HG03558 (cell line): ENCODE data around the gene IL20RB.
"Not testable (repeated sequence)": the region's sequence is repeated elsewhere in the genome, so short reads cannot be mapped to it uniquely, and the experiment has no call there.

Experiments used
- ATAC-seq: cut with Tn5 transposase; IDR thresholded peaks from one replicate; pipeline ENCODE4 v1.9.1; 2021; ENCODE audit warnings: moderate number of reproducible peaks; ENCODE audit not compliant: unreplicated experiment; ENCODE audit errors: extremely low read depth

IL20RB gene

DNA sequence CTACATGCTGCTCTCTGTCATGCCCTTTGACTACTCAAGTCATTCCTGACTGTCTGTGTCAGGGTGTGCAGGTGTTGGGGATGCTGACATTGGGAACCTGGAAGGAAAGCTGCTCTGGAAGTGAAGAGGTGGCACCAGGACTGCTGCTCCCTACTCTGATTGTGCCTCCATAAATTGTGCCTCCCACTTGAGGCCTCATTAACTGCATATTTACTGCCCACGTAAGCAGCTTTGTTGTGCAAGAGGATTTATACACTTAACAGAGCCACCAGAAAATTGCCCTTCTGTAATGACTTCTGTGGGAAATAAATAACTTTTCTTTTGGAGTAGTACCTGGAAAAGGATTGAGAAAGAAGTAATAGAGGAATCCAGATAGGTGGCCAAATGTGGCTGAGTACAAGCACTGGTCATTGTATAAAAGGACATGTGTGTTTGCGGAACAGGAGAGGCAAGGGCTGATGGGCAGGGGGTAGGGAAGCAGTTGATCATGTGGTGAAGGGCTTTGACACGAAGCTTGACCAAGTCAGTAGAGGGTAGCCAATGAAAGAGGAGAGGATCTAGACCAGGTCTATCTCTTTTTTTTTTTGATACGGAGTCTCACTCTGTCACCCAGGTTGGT lies 24.8 kb downstream of the IL20RB start:
- no peak for ATAC-seq

DNA sequence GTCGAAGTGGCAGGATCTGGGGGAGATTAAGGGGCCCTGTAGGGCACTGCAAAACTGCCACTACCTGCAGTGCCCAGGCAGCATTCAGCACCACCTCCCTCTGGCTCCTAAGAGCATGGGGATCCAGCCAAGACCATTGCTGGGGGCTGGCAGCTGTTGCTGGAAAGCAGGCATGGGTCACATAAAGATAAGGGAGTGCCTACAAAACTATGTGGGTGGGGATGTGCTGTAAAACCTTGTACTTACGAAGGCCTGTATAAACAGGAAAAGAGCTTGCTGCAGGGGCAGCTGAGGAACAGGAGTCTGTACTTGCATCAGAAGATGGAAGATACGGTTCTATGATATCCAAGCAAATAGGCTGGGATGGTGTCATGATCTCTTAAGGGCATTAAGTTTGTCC lies 27.1 kb downstream of the IL20RB start:
- no peak for ATAC-seq

DNA sequence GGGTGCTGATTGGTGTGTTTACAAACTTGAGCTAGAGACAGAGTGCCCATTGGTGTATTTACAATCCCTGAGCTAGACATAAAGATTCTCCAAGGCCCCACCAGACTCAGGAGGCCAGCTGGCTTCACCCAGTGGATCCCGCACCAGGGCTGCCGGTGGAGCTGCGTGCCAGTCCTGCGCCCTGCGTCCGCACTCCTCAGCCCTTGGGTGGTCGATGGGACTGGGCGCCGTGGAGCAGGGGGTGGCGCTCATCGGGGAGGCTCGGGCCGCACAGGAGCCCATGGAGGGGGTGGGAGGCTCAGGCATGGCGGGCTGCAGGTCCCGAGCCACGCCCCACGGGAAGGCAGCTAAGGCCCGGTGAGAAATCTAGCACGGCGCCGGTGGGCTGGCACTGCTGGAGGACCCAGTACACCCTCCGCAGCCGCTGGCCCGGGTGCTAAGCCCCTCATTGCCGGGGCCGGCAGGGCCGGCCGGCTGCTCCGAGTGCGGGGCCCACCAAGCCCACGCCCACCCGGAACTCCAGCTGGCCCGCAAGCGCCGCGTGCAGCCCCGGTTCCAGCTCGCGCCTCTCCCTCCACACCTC lies 29.7 kb downstream of the IL20RB start:
- not testable (repeated sequence) for ATAC-seq

DNA sequence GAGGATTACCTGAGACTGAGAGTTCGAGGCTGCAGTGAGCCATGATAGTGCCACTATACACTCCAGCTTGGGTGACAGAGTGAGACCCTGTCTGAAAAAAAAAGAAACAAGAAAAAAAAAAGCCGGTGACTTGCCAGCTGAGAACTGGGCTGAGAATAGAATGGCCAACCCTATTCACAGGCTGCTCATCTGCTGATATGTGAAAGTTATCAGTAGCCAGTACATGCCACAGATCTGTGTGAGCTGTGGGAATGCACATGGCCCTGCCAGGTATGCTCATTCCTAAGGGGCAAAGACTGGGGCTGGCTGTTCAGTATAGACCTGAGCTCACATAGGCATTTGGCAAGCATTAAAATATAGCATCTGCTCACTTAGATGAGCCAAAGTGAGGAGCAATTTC lies 30.9 kb downstream of the IL20RB start:
- ATAC-seq = no peak

DNA sequence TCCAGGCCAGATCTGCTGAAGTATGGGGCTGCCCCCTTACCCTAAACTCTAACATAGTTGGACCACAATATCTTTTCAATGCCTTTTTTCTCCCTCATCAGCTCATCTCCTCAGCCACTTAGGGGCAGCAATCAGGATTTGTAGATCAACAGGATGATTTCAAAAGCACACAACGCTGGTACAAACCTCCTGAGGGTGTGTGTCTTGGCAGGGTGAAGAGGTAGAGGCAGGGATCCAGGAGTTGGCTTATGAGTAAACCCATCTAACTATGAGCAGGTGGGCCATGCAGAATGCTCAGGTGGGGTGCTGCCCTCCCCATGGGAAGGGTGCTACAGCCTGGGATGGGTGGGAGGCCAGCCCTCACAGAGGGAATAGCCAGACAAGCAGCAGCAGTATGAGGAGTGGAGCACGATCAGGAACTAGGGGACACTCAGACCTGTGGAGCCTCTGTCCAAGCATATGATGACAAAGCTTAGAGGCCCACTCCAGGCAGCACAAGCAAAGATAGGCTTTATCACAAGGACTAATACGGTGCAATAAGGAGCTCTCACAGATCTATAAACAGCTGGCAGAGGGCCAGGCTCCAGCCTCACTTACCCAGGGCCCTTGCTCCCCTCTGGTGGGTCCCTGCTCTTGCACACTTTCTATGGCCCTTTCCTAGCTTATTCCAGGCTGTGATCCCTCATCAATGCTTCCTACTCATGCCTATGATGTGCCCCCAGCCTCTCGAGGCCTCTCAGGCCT lies 32.2 kb downstream of the IL20RB start:
- ATAC-seq = no peak

DNA sequence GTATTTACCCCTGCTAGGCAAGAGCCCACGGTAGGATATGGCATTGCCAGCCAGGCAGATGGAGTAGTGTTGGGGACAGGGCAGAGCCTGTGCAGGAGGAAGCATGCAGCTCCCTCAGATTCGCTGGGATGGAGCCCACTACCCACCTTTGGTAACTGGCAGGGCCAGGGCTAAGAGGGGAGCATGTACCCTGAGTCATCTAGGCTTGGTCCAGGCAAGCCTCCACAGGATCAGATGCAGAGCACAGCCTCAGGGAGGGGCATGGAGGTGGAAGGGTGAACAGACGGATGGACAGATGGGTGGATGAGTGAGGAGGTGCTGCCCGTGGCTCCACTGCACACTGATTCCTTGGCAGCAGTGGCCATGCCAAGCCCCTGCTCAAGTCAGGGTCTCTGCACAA lies 33.0 kb downstream of the IL20RB start:
- no peak for ATAC-seq

DNA sequence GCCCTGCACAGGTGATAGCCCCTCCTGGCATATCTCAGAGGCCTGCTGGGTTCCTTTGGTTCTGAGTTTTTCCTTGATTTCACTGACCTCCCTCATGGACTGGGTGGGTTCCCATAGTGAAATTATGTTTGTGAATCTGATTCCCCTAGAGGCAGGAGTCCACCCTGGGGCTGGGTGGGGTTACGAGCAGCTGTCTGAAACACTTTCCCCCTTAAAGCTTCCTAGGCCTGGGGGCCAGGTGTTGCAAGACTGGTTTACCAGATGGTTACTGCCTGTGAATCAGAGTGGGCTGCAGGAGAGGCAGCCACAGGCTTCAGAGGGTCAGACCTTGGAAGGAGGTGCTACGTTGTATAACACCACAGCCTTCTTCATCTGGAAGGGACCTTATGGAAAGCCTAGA lies 34.3 kb downstream of the IL20RB start:
- ATAC-seq = no peak

DNA sequence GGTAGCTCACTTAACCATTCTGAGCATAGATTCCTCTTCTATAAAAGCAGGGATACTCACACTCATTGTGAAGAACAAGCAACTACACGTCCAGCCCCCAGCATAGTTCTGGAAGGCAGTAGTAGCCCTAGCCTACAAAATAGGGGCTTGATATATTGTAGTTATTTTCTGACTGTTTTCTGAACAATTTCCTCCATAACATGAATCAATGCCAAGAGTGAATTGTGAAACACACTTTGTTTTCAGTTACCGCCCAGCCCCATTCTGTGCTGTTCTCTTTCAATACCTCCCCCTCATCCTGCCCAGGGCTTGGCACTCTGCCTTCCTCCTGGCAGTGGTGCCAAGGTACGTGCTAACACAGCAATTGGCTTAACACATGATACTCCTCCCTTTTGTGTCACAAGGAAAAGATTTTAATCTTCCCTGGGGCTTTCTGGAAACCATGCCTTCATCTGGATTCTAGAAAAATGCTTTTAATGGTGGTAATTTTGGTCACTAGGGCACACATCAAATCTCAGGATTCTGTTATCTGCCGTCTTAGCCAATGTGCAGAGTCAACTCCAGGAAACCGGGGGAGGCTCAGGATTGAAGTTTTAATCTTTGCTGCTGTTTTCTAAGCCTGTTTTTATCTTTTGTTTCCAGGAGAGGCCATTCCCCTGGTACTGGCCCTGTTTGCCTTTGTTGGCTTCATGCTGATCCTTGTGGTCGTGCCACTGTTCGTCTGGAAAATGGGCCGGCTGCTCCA lies 37.2 kb downstream of the IL20RB start:
- no peak for ATAC-seq

DNA sequence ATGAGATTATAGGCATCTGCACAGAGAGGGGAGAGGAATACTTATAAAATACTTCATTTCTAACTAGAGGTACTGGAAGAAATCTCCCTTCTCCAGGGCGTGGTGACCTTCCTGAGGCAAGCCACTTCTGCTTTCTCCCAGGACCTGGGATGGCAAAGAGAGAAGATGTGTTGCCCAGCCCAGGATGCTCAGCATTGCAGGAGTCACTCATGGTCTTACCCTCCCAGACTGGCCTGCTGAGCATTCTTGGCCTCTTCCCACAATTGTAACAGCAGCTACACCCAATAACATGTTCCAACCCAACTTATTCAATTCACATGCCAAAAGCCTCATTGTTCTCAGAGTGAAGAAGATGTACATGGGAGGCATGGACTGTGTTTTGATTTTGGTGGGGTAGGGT lies 37.9 kb downstream of the IL20RB start:
- no peak for ATAC-seq

DNA sequence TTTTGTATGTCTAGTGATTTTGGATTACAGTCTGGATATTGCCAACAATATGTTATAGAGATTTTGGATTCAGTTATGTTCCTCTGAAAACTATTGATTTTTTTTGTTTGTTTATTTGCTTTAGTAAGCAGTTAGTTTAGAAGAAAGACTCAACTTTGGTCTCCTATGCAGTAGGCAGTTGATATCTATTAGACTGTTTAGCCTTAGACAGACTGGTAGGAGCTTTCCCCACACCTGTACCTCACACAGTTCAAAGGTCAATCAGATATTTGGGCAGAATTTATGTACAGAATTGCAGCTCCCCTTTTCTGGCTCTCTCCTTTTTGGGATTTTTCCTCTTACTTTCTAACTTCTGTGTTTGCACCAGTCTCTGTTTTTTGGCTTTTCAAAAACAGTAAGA lies 42.3 kb downstream of the IL20RB start:
- ATAC-seq = no peak

DNA sequence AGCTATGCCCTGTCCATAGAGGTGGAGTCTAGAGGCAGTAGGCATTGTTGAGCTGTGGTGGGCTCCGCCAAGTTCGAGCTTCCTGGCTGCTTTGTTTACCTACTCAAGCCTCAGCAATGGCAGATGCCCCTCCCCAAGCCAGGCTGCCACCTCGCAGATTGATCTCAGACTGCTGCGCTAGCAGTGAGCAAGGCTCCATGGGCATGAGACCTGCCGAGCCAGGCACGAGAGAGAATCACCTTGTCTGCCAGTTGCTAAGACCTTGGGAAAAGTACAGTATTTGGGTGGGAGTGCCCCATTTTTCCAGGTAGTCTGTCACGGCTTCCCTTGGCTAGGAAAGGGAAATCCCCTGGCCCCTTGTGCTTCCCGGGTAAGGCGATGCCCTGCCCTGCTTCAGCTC lies 49.6 kb downstream of the IL20RB start:
- ATAC-seq = not testable (repeated sequence)

DNA sequence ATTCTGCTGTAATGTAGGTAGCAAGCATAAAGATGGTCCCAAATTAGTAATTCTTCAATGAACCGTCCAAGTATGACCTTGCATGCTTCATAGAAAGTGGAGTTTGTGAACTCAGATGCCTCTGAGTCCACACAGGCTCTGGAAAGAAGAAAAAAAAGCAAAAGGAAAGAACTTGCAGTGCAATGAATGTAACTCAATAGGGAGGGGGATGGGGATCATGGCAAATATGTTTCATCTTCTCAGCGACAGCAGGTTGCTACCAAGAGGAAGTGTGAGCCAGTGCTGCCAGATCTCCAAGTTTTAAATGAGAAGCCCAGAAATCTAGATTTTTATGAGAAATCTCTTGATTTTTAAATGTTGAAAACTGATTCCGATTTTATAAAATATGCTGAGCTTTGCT lies 50.3 kb downstream of the IL20RB start:
- ATAC-seq = no peak

DNA sequence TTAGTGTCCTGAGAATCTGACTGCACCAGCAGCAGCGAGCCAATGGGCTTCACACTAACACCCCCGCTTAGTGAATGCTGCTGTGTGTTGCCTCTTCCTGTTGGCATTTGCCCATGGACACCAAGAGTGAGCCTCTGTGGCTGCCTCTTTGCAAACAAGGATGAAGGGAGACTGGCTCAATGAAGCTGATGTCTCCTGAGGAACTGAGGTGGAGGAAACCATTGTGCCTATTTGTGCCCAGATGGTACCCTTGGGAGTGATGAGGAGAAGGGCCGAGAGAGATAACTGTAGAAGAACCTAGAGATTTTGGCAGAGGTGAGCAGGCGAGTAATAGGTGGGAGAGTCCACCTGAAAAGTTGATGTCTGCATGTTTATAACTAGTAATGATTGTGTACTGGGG lies 51.2 kb downstream of the IL20RB start:
- no peak for ATAC-seq

DNA sequence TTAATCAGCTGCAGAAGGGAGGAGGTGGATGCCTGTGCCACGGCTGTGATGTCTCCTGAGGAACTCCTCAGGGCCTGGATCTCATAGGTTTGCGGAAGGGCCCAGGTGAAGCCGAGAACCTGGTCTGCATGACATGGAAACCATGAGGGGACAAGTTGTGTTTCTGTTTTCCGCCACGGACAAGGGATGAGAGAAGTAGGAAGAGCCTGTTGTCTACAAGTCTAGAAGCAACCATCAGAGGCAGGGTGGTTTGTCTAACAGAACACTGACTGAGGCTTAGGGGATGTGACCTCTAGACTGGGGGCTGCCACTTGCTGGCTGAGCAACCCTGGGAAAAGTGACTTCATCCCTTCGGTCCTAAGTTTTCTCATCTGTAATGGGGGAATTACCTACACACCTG lies 52.4 kb downstream of the IL20RB start:
- ATAC-seq = no peak

DNA sequence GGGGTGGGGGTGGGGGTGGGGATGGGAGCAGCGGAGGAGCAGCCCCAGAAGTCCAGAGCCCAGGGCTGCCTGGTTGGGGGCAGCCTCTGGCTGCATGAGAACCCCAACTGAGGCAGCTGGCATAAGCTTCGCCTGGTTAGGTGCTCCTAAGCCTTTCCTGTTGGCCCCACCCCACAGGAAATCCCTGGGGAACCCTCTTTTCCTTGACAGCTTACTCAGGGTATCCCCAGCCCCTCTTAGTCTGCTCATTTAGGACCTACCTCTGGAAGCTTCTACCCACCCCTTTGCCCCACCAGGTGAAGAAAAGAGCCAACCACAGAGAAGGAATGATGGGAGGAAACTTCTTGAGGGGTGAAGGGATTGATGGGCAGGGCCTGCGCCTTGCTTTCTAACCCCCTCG lies 53.4 kb downstream of the IL20RB start:
- no peak for ATAC-seq

DNA sequence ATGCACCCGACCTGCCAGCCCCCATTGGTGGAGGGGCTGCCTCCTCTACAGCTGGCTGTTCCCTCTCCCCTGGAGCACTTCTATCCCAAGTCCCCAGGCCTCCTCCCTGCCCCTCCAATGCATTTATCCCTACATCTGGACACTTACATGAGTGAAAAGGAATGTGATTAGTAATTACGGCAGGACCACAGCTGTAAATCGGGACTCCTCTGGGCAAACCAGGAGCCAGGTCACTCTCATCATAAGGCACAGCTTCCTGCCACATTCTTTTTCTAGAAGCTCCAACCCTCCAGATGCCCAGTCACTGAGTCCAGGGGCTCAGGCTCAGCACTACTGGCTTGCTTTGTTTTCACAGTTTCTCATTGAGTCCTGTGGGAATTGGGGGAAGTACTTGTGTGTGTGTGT lies 54.3 kb downstream of the IL20RB start:
- no peak for ATAC-seq

DNA sequence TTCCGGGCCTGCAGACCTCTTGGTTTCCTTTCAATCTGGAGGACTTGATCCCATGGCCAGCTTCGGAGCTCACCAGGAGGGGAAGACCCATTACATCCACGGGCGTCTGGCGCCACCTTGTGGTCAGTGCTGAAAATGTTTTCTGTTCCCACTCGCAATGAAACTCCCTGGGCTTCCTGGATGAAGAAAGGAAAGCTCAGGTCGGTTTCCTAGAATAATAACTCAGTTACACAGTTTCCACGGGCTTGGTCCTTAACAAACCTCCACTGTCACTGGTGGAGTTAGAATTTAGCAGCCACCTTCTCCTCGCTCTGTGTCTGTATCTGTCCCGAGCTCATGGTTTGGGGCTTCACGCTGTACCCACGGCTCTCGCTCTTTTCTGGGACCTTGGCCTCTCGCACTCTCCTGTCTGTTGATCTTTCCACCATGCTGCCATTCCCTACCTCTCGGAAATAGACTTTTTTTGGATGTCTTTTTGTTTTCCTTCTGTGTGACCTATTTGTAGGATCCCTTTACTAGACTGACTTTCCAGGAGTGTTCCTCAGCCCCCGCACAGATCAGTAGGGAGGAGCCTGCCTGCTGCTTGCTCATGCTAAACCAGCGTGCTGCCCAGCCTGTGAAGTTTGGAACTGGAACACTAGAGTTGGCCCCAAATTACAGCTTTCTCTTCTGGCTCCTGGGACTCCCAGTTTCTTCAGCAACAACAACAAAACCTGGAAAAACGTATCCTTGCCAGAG lies 56.3 kb downstream of the IL20RB start:
- ATAC-seq = no peak

DNA sequence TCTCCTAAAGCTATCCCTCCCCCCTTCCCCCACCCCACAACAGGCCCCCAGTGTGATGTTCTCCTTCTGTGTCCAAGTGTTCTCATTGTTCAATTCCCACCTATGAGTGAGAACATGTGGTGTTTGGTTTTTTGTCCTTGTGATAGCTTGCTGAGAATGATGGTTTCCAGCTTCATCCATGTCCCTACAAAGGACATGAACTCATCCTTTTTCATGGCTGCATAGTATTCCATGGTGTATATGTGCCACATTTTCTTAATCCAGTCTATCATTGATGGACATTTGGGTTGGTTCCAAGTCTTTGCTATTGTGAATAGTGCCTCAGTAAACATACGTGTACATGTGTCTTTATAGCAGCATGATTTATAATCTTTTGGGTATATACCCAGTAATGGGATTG lies 59.5 kb downstream of the IL20RB start:
- ATAC-seq = not testable (repeated sequence)

DNA sequence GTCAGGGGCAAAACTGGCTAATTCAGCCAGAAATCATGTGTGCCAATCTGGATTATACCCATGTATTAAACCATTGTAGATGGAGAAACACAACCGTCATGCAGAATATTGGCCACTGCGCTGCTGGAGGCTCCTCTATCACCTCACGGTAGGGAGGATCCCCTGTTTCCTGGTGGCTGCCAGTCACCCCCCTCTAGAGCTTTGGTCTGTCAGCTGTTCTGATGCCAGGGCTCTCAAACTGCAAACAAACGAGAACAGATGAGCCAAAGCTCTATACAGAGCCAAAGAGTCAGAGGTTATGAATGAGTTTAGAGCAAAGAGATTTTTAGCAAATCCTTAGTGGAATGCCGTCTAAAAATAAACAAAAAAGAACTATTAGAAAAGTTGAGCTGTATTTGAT lies 62.5 kb downstream of the IL20RB start:
- ATAC-seq = no peak

DNA sequence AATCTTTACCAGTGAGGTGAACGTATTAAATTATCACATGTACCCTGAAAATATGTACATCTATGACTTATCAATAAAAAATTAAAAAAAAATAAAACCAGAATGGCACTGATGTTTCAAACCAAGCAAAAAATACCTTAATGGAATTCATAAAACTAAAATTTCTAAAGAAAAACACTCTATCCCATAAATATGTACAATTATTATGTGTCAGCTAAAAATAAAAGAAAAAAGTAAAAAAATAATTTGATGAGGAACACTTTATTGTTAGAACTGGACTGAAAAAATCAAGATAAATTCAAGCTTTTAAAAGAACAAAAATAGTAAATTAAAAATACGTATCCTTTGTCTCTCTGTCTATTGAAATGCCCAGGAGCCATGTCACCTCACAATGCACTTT lies 63.1 kb downstream of the IL20RB start:
- ATAC-seq = no peak

DNA sequence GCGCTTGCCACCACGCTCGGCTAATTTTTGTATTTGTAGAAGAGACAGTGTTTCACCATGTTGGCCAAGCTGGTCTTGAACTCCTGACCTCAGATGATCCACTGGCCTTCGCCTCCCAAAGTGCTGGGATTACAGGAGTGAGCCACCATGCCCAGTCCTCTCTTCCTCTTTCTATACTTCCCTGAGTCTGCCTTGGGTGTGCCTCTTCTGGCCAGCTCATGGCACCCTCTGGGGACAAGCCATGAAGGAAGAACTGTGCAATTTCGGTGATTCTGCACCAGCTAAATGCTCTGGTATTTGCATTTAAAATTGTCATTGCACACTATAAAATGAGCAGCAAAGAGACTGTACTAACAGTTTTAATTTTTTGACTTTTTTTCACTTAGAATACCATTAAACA lies 66.6 kb downstream of the IL20RB start:
- ATAC-seq = no peak
